Esophagus muscularis mucosa (tissue), 3 donors: ENCODE data around the gene DEAF1.

Experiments
- POLR2A ChIP-seq: fragments of 450-650 bp; IDR thresholded peaks from one replicate; pipeline ENCODE4 v1.6.1; 2017; ENCODE audit warnings: antibody characterized with exemption, moderate library complexity, mild to moderate bottlenecking, low read depth
- TF ChIP-seq, protein P1 (sequence below), 3 experiments: fragments of 200-600 bp in 2 of 3; fragments of 450-650 bp in 1 of 3; sonication (generic) in 2 of 3; IDR thresholded peaks; one replicate each; pipeline ENCODE4 v1.5.1; 2017 to 2019; ENCODE audit warnings: antibody characterized with exemption in 3 of 3, mild to moderate bottlenecking in 2 of 3, moderate library complexity in 1 of 3

DNA sequence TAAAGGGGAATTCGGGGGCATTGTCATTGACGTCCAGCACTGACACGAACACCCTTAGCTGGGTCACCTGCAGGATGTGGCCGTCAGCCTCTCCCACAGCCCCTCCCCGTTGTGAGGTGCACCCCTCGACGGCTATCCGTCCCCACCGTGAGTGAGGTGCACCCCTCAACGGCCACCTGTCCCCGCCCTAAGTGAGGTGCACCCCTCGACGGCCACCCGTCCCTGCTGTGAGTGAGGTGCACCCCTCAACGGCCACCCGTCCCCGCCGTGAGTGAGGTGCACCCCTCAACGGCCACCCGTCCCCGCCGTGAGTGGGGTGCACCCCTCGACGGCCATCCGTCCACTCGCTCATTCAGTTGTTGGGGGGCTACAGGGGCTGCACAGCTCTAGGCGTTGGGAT, 73.2 kb downstream of the DEAF1 start:
- TF ChIP-seq, protein P1, sequence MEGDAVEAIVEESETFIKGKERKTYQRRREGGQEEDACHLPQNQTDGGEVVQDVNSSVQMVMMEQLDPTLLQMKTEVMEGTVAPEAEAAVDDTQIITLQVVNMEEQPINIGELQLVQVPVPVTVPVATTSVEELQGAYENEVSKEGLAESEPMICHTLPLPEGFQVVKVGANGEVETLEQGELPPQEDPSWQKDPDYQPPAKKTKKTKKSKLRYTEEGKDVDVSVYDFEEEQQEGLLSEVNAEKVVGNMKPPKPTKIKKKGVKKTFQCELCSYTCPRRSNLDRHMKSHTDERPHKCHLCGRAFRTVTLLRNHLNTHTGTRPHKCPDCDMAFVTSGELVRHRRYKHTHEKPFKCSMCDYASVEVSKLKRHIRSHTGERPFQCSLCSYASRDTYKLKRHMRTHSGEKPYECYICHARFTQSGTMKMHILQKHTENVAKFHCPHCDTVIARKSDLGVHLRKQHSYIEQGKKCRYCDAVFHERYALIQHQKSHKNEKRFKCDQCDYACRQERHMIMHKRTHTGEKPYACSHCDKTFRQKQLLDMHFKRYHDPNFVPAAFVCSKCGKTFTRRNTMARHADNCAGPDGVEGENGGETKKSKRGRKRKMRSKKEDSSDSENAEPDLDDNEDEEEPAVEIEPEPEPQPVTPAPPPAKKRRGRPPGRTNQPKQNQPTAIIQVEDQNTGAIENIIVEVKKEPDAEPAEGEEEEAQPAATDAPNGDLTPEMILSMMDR (IDR thresholded peaks at IDR 0.05) = no peak
- no peak for TF ChIP-seq POLR2A
